GM19043 (cell line): Measurements from ENCODE around the gene BACH2.

Source experiments
- ATAC-seq: cut with Tn5 transposase; IDR thresholded peaks from one replicate; pipeline ENCODE4 v1.9.1; 2021; ENCODE audit warnings: low read depth; ENCODE audit not compliant: unreplicated experiment

BACH2 gene

GRCh38 chr6:89888138-89888514, 408.5 kb downstream of the BACH2 start:
- ATAC-seq, result no peak

- no peak for ATAC-seq
Observed at GRCh38 chr6:89887452-89888137, 409.0 kb downstream of the BACH2 start.

DNA sequence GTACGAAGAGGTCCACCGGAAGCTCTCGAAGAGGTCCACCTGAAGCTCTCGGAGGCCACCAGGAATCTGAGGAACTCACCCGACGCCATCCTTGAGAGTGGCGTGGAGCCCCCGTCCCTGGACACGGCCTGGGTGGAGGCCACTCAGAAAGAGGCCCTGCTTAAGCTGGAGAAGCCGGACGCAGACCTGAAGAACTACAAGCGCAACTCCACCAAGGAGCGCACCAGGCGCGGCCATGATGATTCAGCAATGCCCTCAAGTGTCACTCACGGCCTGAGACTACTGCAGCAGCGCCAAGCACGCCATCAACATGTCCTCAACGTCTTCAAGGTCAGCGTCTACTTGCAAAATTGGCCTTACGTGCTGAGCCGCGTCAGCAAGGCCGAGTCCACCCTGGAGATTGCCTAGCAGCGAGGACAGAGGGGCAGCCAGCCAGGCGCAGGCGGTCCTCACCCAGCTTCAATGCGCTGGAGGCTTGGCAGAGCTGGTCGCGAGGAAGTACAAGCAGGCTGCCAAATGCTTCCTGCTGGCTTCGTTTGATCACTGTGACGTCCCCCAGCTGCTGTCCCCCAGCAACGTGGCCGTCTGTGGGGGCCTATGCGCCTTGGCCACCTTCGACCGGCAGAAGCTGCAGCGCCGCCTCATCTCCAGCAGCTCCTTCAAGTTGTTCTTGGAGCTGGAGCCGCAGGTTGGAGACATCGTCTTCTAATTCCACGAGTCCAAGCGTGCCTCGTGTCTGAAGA, 410.1 kb downstream of the BACH2 start:
- ATAC-seq, result no peak
